HEK293 (cell line): ENCODE results near the gene UTP14A.

ENCODE experiments used
- EGR2 ChIP-seq: fragments of 450-650 bp; formaldehyde crosslinking; IDR thresholded peaks from 2 replicates; pipeline ENCODE4 v1.5.1; 2016; ENCODE audit warnings: low read depth, missing biosample characterization, missing genetic modification characterization
- FEZF1 ChIP-seq: fragments of 450-650 bp; formaldehyde crosslinking; IDR thresholded peaks from 2 replicates; pipeline ENCODE4 v1.5.1; 2016; ENCODE audit warnings: missing biosample characterization, missing genetic modification characterization
- HOXA7 ChIP-seq: sonication (generic); formaldehyde crosslinking; IDR thresholded peaks from 2 replicates; pipeline ENCODE4 v1.8.1; 2022; ENCODE audit warnings: missing genetic modification reagents, borderline replicate concordance
- MEIS1 ChIP-seq: sonication (generic); formaldehyde crosslinking; IDR thresholded peaks from 2 replicates; pipeline ENCODE4 v1.8.1; 2022; ENCODE audit warnings: missing genetic modification reagents, mild to moderate bottlenecking, borderline replicate concordance
- OSR2 ChIP-seq: fragments of 450-650 bp; formaldehyde crosslinking; IDR thresholded peaks from 2 replicates; pipeline ENCODE4 v1.5.1; 2016; ENCODE audit warnings: missing biosample characterization, missing genetic modification characterization
- RBAK ChIP-seq: fragments of 450-650 bp; formaldehyde crosslinking; IDR thresholded peaks from 2 replicates; pipeline ENCODE4 v1.5.1; 2016; ENCODE audit warnings: missing biosample characterization, missing genetic modification characterization
- SALL2 ChIP-seq: fragments of 450-650 bp; formaldehyde crosslinking; IDR thresholded peaks from 2 replicates; pipeline ENCODE4 v1.5.0; 2017; ENCODE audit warnings: missing biosample characterization, mild to moderate bottlenecking, missing genetic modification characterization, borderline replicate concordance
- YY2 ChIP-seq: fragments of 450-650 bp; formaldehyde crosslinking; IDR thresholded peaks from 2 replicates; pipeline ENCODE4 v1.5.1; 2016; ENCODE audit warnings: missing biosample characterization, missing genetic modification characterization
- ZBTB7A ChIP-seq: fragments of 450-650 bp; formaldehyde crosslinking; IDR thresholded peaks from 2 replicates; pipeline ENCODE4 v1.5.1; 2016; ENCODE audit warnings: low read depth, missing biosample characterization, missing genetic modification characterization
- ZNF133 ChIP-seq: fragments of 450-650 bp; formaldehyde crosslinking; IDR thresholded peaks from 2 replicates; pipeline ENCODE4 v1.5.1; 2016; ENCODE audit warnings: missing biosample characterization, missing genetic modification characterization
- ZNF146 ChIP-seq: fragments of 450-650 bp; formaldehyde crosslinking; IDR thresholded peaks from 2 replicates; pipeline ENCODE4 v1.5.1; 2016; ENCODE audit warnings: missing biosample characterization, missing genetic modification characterization
- ZNF155 ChIP-seq: fragments of 450-650 bp; formaldehyde crosslinking; IDR thresholded peaks from 2 replicates; pipeline ENCODE4 v1.5.1; 2016; ENCODE audit warnings: missing biosample characterization, missing genetic modification characterization
- ZNF211 ChIP-seq: fragments of 450-650 bp; formaldehyde crosslinking; IDR thresholded peaks from 2 replicates; pipeline ENCODE4 v1.5.1; 2016; ENCODE audit warnings: low read depth, missing biosample characterization, missing genetic modification characterization
- ZNF223 ChIP-seq: fragments of 450-650 bp; formaldehyde crosslinking; IDR thresholded peaks from 2 replicates; pipeline ENCODE4 v1.5.1; 2016; ENCODE audit warnings: missing biosample characterization, missing genetic modification characterization
- ZNF274 ChIP-seq, 2 experiments: fragments of 200-500 bp in 1 of 2; fragments of 450-650 bp in 1 of 2; sonication (Bioruptor generic) in 1 of 2; formaldehyde crosslinking in 1 of 2; IDR thresholded peaks; 2 replicates each; pipeline versions ENCODE4 v1.5.1 to v1.6.1; 2014 to 2016; ENCODE audit warnings: borderline replicate concordance in 1 of 2, inconsistent platforms in 1 of 2, low read length in 1 of 2, missing biosample characterization in 1 of 2, missing genetic modification characterization in 1 of 2
- ZNF292 ChIP-seq: fragments of 450-650 bp; formaldehyde crosslinking; IDR thresholded peaks from 2 replicates; pipeline ENCODE4 v1.5.1; 2016; ENCODE audit warnings: low read depth, missing biosample characterization, missing genetic modification characterization, borderline replicate concordance
- ZNF37A ChIP-seq: fragments of 450-650 bp; IDR thresholded peaks from 2 replicates; pipeline ENCODE4 v1.5.1; 2018; ENCODE audit warnings: missing biosample characterization, missing genetic modification characterization
- ZNF394 ChIP-seq: fragments of 450-650 bp; formaldehyde crosslinking; IDR thresholded peaks from 2 replicates; pipeline ENCODE4 v1.5.1; 2016; ENCODE audit warnings: missing biosample characterization, missing genetic modification characterization, mild to moderate bottlenecking, moderate library complexity, borderline replicate concordance
- ZNF514 ChIP-seq: fragments of 450-650 bp; formaldehyde crosslinking; IDR thresholded peaks from 2 replicates; pipeline ENCODE4 v1.5.1; 2016; ENCODE audit warnings: missing biosample characterization, missing genetic modification characterization
- ZNF555 ChIP-seq: fragments of 450-650 bp; formaldehyde crosslinking; conservative IDR thresholded peaks from 2 replicates; pipeline ENCODE4 v1.5.1; 2017; ENCODE audit warnings: missing biosample characterization, mild to moderate bottlenecking, missing genetic modification characterization, inconsistent platforms
- ZNF610 ChIP-seq: fragments of 450-650 bp; formaldehyde crosslinking; IDR thresholded peaks from 2 replicates; pipeline ENCODE4 v1.5.1; 2016; ENCODE audit warnings: missing biosample characterization, missing genetic modification characterization, borderline replicate concordance
- ZNF624 ChIP-seq: fragments of 450-650 bp; formaldehyde crosslinking; IDR thresholded peaks from 2 replicates; pipeline ENCODE4 v1.5.1; 2017; ENCODE audit warnings: missing biosample characterization, missing genetic modification characterization
- ZNF701 ChIP-seq: fragments of 450-650 bp; formaldehyde crosslinking; IDR thresholded peaks from 2 replicates; pipeline ENCODE4 v1.5.1; 2016; ENCODE audit warnings: missing biosample characterization, missing genetic modification characterization
- ZNF707 ChIP-seq: fragments of 450-650 bp; formaldehyde crosslinking; IDR thresholded peaks from 2 replicates; pipeline ENCODE4 v1.5.1; 2016; ENCODE audit warnings: missing biosample characterization, missing genetic modification characterization
- ZNF776 ChIP-seq: fragments of 450-650 bp; formaldehyde crosslinking; IDR thresholded peaks from 2 replicates; pipeline ENCODE4 v1.5.0; 2017; ENCODE audit warnings: missing biosample characterization, missing genetic modification characterization, borderline replicate concordance
- ZNF777 ChIP-seq: fragments of 450-650 bp; formaldehyde crosslinking; IDR thresholded peaks from 2 replicates; pipeline ENCODE4 v1.5.1; 2017; ENCODE audit warnings: missing biosample characterization, missing genetic modification characterization, borderline replicate concordance
- ZNF843 ChIP-seq: fragments of 450-650 bp; formaldehyde crosslinking; IDR thresholded peaks from 2 replicates; pipeline ENCODE4 v1.5.1; 2016; ENCODE audit warnings: missing biosample characterization, missing genetic modification characterization
- TF ChIP-seq, protein P1 (sequence below): fragments of 450-650 bp; formaldehyde crosslinking; IDR thresholded peaks from 2 replicates; pipeline ENCODE4 v1.5.1; 2016; ENCODE audit warnings: missing biosample characterization, missing genetic modification characterization
- TF ChIP-seq, protein P2 (sequence below): fragments of 450-650 bp; formaldehyde crosslinking; IDR thresholded peaks from 2 replicates; pipeline ENCODE4 v1.5.1; 2016; ENCODE audit warnings: missing biosample characterization, missing genetic modification characterization
- TF ChIP-seq, protein P3 (sequence below): fragments of 450-650 bp; formaldehyde crosslinking; IDR thresholded peaks from 2 replicates; pipeline ENCODE4 v1.5.1; 2016; ENCODE audit warnings: missing biosample characterization, missing genetic modification characterization
- TF ChIP-seq, protein P4 (sequence below): fragments of 450-650 bp; formaldehyde crosslinking; IDR thresholded peaks from 2 replicates; pipeline ENCODE4 v1.5.1; 2016; ENCODE audit warnings: missing biosample characterization, missing genetic modification characterization

The UTP14A gene

DNA sequence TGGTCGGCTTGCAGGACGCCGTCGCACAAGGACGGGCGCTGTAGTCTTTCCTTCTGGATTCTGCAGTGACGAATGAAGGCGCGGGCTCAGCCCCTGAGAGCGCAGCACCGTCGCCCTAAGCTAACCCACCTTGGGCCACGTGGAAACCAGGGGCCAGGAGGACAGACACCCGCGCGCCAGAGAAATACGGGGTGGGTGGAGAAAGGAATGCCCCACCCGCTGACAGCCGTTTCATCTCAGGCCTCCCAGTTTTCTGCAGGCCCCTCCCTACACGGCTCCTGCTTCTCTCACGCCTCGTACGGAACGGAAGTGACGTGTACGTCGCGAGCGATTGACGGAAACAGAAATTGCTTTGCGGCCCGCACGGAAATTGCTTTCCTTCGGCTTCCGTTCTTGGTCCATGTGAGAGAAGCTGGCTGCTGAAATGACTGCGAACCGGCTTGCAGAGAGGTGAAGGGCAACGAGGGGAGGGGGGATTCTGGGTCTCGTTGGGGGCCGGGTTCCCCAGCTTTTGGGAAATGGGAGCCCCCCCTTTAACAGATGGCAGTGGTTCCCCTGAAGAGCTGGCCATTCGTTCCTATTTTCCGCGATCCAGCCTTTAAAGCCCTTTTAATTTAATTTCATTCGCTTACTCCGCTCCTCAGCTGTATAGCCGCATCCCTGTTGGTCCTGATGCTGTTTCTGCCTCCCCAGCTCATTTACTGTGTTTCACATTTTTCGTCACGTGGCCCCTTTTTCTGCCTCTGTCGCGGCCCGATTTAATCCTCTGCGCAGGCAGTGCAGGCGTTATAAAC lies at the start of gene UTP14A (continued):
- TF ChIP-seq, protein P1, sequence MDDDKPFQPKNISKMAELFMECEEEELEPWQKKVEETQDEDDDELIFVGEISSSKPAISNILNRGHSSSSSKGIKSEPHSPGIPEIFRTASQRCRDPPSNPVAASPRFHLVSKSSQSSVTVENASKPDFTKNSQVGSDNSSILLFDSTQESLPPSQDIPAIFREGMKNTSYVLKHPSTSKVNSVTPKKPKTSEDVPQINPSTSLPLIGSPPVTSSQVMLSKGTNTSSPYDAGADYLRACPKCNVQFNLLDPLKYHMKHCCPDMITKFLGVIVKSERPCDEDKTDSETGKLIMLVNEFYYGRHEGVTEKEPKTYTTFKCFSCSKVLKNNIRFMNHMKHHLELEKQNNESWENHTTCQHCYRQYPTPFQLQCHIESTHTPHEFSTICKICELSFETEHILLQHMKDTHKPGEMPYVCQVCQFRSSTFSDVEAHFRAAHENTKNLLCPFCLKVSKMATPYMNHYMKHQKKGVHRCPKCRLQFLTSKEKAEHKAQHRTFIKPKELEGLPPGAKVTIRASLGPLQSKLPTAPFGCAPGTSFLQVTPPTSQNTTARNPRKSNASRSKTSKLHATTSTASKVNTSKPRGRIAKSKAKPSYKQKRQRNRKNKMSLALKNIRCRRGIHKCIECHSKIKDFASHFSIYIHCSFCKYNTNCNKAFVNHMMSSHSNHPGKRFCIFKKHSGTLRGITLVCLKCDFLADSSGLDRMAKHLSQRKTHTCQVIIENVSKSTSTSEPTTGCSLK (tag by site-specific recombination), result no peak
- TF ChIP-seq MEIS1 (no peak), ZBTB7A (tag by site-specific recombination) (no peak), ZNF211 (no peak), FEZF1 (tag by site-specific recombination) (no peak), ZNF610 (tag by site-specific recombination) (no peak), EGR2 (tag by site-specific recombination) (peak; percentile 72), ZNF292 (tag by site-specific recombination) (no peak), ZNF146 (no peak), ZNF155 (no peak), ZNF514 (tag by site-specific recombination) (no peak), ZNF274 (IDR thresholded peaks at IDR 0.05; ENCODE audit: low read length) (no peak), ZNF274 (tag by site-specific recombination; IDR thresholded peaks at IDR 0.05; ENCODE audit: borderline replicate concordance) (no peak), ZNF37A (tag by site-specific recombination) (no peak), ZNF555 (tag by site-specific recombination) (no peak), HOXA7 (CRISPR knock-in tag) (no peak), ZNF707 (no peak), RBAK (no peak), OSR2 (no peak; the same call in 1 of the 2 replicates), SALL2 (tag by site-specific recombination) (no peak), ZNF777 (tag by site-specific recombination) (no peak), ZNF394 (tag by site-specific recombination) (peak; percentile 84; the same call in 1 of the 2 replicates), YY2 (tag by site-specific recombination) (no peak), ZNF776 (no peak), ZNF843 (tag by site-specific recombination) (no peak), ZNF223 (tag by site-specific recombination) (no peak), ZNF133 (tag by site-specific recombination) (no peak), ZNF701 (tag by site-specific recombination) (no peak), ZNF624 (no peak)
- TF ChIP-seq, protein P2, sequence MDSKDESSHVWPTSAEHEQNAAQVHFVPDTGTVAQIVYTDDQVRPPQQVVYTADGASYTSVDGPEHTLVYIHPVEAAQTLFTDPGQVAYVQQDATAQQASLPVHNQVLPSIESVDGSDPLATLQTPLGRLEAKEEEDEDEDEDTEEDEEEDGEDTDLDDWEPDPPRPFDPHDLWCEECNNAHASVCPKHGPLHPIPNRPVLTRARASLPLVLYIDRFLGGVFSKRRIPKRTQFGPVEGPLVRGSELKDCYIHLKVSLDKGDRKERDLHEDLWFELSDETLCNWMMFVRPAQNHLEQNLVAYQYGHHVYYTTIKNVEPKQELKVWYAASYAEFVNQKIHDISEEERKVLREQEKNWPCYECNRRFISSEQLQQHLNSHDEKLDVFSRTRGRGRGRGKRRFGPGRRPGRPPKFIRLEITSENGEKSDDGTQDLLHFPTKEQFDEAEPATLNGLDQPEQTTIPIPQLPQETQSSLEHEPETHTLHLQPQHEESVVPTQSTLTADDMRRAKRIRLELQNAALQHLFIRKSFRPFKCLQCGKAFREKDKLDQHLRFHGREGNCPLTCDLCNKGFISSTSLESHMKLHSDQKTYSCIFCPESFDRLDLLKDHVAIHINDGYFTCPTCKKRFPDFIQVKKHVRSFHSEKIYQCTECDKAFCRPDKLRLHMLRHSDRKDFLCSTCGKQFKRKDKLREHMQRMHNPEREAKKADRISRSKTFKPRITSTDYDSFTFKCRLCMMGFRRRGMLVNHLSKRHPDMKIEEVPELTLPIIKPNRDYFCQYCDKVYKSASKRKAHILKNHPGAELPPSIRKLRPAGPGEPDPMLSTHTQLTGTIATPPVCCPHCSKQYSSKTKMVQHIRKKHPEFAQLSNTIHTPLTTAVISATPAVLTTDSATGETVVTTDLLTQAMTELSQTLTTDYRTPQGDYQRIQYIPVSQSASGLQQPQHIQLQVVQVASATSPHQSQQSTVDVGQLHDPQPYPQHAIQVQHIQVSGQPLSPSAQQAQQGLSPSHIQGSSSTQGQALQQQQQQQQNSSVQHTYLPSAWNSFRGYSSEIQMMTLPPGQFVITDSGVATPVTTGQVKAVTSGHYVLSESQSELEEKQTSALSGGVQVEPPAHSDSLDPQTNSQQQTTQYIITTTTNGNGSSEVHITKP (tag by site-specific recombination), result peak; percentile 42; the same call in 1 of the 2 replicates
- TF ChIP-seq, protein P3, sequence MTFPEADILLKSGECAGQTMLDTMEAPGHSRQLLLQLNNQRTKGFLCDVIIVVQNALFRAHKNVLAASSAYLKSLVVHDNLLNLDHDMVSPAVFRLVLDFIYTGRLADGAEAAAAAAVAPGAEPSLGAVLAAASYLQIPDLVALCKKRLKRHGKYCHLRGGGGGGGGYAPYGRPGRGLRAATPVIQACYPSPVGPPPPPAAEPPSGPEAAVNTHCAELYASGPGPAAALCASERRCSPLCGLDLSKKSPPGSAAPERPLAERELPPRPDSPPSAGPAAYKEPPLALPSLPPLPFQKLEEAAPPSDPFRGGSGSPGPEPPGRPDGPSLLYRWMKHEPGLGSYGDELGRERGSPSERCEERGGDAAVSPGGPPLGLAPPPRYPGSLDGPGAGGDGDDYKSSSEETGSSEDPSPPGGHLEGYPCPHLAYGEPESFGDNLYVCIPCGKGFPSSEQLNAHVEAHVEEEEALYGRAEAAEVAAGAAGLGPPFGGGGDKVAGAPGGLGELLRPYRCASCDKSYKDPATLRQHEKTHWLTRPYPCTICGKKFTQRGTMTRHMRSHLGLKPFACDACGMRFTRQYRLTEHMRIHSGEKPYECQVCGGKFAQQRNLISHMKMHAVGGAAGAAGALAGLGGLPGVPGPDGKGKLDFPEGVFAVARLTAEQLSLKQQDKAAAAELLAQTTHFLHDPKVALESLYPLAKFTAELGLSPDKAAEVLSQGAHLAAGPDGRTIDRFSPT (tag by site-specific recombination), result peak; percentile 17; the same call in 1 of the 2 replicates
- TF ChIP-seq, protein P4, sequence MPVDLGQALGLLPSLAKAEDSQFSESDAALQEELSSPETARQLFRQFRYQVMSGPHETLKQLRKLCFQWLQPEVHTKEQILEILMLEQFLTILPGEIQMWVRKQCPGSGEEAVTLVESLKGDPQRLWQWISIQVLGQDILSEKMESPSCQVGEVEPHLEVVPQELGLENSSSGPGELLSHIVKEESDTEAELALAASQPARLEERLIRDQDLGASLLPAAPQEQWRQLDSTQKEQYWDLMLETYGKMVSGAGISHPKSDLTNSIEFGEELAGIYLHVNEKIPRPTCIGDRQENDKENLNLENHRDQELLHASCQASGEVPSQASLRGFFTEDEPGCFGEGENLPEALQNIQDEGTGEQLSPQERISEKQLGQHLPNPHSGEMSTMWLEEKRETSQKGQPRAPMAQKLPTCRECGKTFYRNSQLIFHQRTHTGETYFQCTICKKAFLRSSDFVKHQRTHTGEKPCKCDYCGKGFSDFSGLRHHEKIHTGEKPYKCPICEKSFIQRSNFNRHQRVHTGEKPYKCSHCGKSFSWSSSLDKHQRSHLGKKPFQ, result no peak
